ENCODE data around the gene CHCHD2. TPM values are rescaled to one million over a fixed set of nuclear protein-coding genes. Genes with fewer than 3 reads are reported as not detected.
A peak's percentile ranks its signal among the peaks of the same experiment; 100 is the strongest.
"Not testable (repeated sequence)": the region's sequence is repeated elsewhere in the genome, so short reads cannot be mapped to it uniquely, and the experiment has no call there.

CHCHD2 gene, protein sequence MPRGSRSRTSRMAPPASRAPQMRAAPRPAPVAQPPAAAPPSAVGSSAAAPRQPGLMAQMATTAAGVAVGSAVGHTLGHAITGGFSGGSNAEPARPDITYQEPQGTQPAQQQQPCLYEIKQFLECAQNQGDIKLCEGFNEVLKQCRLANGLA
- total RNA-seq: 100 to 1,000 TPM; 219 to 263 TPM
- long read RNA-seq, donor 1, transcript CHCHD2-201 (4 exons, 901 nt): major isoform, 45 of 47 reads
- long read RNA-seq, donor 1, partial matches to known transcripts: 1 of 47 reads
- long read RNA-seq, donor 1, other reads (novel, unspliced or antisense): 1 of 47 reads
- long read RNA-seq, donor 2, transcript CHCHD2-201 (4 exons, 901 nt): major isoform, 172 of 179 reads
- long read RNA-seq, donor 2, partial matches to known transcripts: 4 of 179 reads
- long read RNA-seq, donor 2, other reads (novel, unspliced or antisense): 3 of 179 reads

- intact Hi-C loops (cut with DNase I): no loop called here
- peak; percentile 99 for DNase-seq (ENCODE audit: low spot score)
These were observed at the start of gene CHCHD2 for GRCh38 chr7:56106108-56107073. TSS of gene CHCHD2 (minus strand) at chr7:56106476. CDS start at chr7:56106413, 63 bp downstream.

- intact Hi-C loops (cut with DNase I); DNase-seq (ENCODE audit: low spot score): not testable (repeated sequence)
These were observed 24.8 kb upstream of the CHCHD2 start for GRCh38 chr7:56131062-56131461.

GRCh38 chr7:56127241-56127975 is 21.1 kb upstream of the CHCHD2 start:
- intact Hi-C loops (cut with DNase I): no loop called here
- no peak for DNase-seq (ENCODE audit: low spot score)

DNA sequence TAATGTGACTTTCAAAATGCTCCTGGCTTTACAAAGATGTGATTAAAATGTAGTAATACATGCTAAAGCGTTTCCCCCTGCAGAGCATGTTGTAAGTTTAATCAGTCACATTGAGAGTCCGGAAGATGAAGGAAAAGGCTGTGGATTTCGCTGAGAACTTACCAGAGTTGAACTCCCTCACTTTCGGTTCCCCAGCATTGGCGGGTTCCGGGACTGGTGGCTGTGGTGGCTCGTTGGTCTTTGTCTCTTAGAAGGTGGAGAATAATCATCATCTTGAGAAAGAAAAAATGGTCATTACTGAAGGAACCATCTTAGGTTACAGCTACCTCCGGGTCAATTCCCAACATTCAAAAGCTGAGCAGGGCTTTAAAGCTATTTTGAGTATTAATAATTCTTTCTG is 19.6 kb upstream of the CHCHD2 start:
- intact Hi-C loops (cut with DNase I): no loop called here
- no peak for DNase-seq (ENCODE audit: low spot score)

DNA sequence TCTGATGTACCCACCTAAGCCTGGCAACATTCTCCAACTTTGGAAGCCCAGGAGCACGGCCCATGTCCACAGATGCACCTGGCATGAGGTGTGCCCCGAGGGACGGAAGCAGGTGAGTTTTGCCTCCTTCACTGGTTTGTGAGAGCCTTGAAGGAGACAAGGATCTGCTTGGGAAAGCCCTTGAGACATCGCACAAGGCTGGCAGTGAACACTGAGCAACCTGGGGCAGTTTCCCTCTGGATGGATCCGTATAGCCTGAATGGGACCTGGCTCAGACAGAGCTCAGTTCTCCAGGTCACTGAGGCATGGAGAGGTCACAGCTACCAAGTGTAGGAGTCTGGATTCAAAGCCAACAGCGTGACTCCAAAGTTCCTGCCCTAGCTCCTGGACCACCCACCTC is 18.7 kb upstream of the CHCHD2 start:
- DNase-seq (ENCODE audit: low spot score): no peak
- intact Hi-C loops (cut with DNase I): no loop called here

GRCh38 chr7:56121440-56121839 is 15.2 kb upstream of the CHCHD2 start:
- intact Hi-C loops (cut with DNase I): no loop called here
- no peak for DNase-seq (ENCODE audit: low spot score)

GRCh38 chr7:56115852-56116538 is 9.7 kb upstream of the CHCHD2 start, which contains the start of gene NUPR2:
TSS of gene NUPR2 (minus strand) at chr7:56116417. CDS start at chr7:56116314, 103 bp downstream.
- intact Hi-C loops (cut with DNase I): no loop called here
- DNase-seq (ENCODE audit: low spot score): no peak

DNA sequence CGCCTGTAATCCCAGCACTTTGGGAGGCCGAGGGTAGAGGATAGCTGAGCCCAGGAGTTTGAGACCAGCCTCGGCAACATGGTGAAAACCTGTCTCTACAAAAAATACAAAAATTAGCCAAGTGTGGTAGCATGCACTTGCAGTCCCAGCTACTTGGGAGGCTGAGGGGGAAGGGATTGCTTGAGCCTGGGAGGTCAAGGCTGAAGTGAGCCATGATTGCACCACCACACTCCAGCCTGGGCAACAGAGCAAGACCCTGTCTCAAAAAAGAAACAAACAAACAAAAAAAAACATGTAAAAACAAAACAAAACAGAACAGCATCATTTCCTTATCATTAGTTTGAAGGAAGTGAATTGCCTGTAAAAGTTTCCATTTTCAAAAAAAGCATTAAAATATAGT is 6.0 kb upstream of the CHCHD2 start:
- intact Hi-C loops (cut with DNase I): not testable (repeated sequence)
- peak; percentile 10 for DNase-seq (ENCODE audit: low spot score)

DNA sequence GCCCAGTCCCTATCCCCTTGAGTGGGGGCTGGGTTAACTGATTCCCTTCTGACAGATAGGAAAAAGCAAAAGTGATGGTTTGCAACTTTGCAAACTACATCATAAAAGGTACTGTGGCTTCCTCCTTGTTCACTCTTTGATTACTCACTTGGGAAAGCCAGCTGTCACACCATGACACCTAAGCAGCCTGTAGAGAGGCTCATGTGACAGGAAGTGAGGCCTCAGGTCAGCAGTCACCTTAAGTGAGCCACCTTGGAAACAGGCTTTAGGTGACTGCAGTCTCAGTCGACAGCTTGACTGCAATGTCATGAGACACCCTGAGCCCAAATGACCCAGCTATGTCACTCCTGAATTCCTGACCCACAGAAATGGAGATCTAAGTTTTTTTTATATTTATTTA is 4.3 kb upstream of the CHCHD2 start:
- no peak for DNase-seq (ENCODE audit: low spot score)
- intact Hi-C loops (cut with DNase I): no loop called here

GRCh38 chr7:56107954-56108258 is 1.6 kb upstream of the CHCHD2 start:
- no peak for DNase-seq (ENCODE audit: low spot score)
- intact Hi-C loops (cut with DNase I): no loop called here

DNA sequence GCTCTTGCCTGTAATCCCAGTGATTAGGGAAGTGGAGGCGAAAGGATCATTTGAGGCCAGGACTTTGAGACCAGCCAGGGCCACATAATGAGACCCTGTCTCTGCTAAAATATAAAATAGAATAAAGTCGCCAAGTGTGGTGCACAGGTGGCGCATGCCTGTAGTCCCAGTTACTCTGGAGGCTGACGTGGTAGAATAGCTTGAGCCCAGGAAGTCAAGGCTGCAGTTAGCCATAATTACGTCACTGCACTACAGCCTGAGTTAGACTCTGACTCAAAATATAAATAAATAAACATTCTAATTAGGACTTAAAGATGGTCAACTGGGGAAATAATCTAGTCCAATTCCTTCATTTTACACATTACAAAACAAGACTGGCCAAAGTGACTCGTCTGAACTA is 768 bp downstream of the CHCHD2 start:
- DNase-seq (ENCODE audit: low spot score): peak; percentile 8
- intact Hi-C loops (cut with DNase I): no loop called here

GRCh38 chr7:56104138-56104537 is 2.1 kb downstream of the CHCHD2 start:
- intact Hi-C loops (cut with DNase I): not testable (repeated sequence)
- peak; percentile 18 for DNase-seq (ENCODE audit: low spot score)

- DNase-seq (ENCODE audit: low spot score): peak; percentile 8
- intact Hi-C loops (cut with DNase I): loop anchor here in 1 of 2 donors (5.0 kb wide), 1 partner anchor 1052 kb away; no protein-coding TSS in a partner anchor
These were observed 6.6 kb downstream of the CHCHD2 start for GRCh38 chr7:56099653-56100052.

GRCh38 chr7:56098187-56099008 is 7.9 kb downstream of the CHCHD2 start:
- peak; percentile 22 for DNase-seq (ENCODE audit: low spot score)
- intact Hi-C loops (cut with DNase I): loop anchor here in 1 of 2 donors (5.0 kb wide), 1 partner anchor 1051 kb away; no protein-coding TSS in a partner anchor

GRCh38 chr7:56097700-56098099 is 8.6 kb downstream of the CHCHD2 start:
- intact Hi-C loops (cut with DNase I): loop anchor here in 1 of 2 donors (5.0 kb wide), 1 partner anchor 1050 kb away; no protein-coding TSS in a partner anchor

DNA sequence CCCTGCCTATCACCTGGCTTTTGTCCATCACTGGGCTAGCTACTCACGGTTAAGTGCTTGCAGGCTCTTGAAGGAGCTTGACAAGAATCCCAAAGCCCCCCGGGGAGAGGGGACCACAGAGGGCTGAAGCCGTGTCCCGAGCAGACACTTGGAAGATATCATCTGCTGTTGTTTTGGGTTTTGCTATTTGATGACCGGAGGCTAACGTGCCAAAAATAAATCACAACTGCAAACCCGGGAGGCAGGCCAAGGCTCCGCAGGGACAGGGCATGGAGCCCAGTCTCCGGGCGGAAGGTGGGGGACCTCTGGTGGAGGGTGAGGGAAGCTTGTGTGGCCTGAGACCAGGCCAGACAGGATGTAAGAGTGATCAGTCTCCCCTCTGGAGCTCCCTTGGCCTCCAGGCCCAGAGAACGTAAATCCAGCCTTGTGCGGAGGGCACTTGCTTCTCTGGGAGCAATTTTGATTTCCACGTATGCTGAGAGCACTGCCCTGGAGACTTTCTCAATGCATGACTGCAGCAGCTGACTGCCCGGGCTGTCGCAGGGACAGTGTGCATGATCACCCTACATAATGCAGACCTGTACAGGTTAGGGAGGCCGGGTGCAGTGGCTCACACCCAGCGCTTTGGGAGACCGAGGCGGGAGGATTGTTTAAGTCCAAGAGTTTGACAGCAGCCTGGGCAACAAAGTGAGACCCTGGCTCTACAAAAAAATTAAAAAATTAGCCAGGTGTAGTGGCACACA is 13.3 kb downstream of the CHCHD2 start, which contains the start of gene PHKG1:
Gene PHKG1, minus strand, starts transcription at position 164 of the 743 bp plus-strand sequence. CDS start 4,011 bp downstream, outside the sequence.
- peak; percentile 93 for DNase-seq (ENCODE audit: low spot score)
- intact Hi-C loops (cut with DNase I): no loop called here

More at GRCh38 chr7:56097700-56098099, 8.6 kb downstream of the CHCHD2 start:
- DNase-seq (ENCODE audit: low spot score): peak; percentile 64

DNA sequence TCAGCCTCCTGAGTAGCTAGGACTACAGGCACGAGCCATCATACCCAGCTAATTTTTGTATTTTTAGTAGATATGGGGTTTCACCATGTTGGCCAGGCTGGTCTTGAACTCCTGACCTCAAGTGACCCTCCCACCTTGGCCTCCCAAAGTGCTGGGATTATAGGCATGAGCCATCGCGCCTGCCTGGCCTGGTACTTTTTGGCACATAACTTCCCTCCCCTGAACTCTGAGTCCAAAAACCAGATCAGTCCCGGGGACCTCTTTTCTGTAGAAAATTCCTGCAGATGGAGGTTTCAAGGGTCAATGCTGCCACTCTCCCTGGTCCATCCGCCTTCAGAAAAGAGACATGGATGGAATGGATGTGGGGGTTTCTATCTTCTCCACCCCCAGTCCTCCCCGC is 13.9 kb downstream of the CHCHD2 start:
- DNase-seq (ENCODE audit: low spot score); intact Hi-C loops (cut with DNase I): not testable (repeated sequence)

Data from posterior vena cava (tissue), 2 donors.